CD14-positive monocyte (primary cell): ENCODE measurements around the gene CSF1R. TPM values are rescaled to one million over a fixed set of nuclear protein-coding genes. Genes with fewer than 3 reads are reported as not detected.
A peak's percentile ranks its signal among the peaks of the same experiment; 100 is the strongest.

Source experiments
- DNase-seq, 3 donors: peaks; one replicate each; pipeline ENCODE4 v3.0.0-alpha.2; 2011 to 2022
- H2AFZ ChIP-seq: 2 replicates; pipeline ENCODE4 v1.6.0; 2012; ENCODE audit warnings: mild to moderate bottlenecking, low read depth, low read length, inconsistent platforms; ENCODE audit not compliant: insufficient read depth, poor library complexity, severe bottlenecking
- H3K27ac ChIP-seq, 2 donors: 1 replicate in 1 of 2; 2 replicates in 1 of 2; pipeline ENCODE4 v1.5.1; 2012 to 2013; ENCODE audit warnings: low read length in 2 of 2, control low read depth in 1 of 2, inconsistent platforms in 1 of 2, low read depth in 1 of 2, mild to moderate bottlenecking in 1 of 2
- H3K27me3 ChIP-seq, 2 donors: one replicate each; pipeline versions ENCODE4 v1.6.0 to v1.6.1; 2011 to 2013; ENCODE audit warnings: low read length in 2 of 2; ENCODE audit not compliant: control insufficient read depth in 2 of 2, insufficient read depth in 2 of 2
- H3K36me3 ChIP-seq, 2 donors: replicated peaks in 1 of 2; 1 replicate in 1 of 2; 2 replicates in 1 of 2; pipeline versions ENCODE4 v1.5.1 to v1.6.1; 2012 to 2013; ENCODE audit warnings: low read length in 2 of 2, control low read depth in 1 of 2, inconsistent platforms in 1 of 2, mild to moderate bottlenecking in 1 of 2; ENCODE audit not compliant: insufficient read depth in 2 of 2, control insufficient read depth in 1 of 2
- H3K4me1 ChIP-seq, 2 donors: 1 replicate in 1 of 2; 2 replicates in 1 of 2; pipeline versions ENCODE4 v1.5.1 to v1.6.1; 2012 to 2013; ENCODE audit warnings: low read length in 2 of 2, control low read depth in 1 of 2, inconsistent platforms in 1 of 2, mild to moderate bottlenecking in 1 of 2, moderate library complexity in 1 of 2; ENCODE audit not compliant: insufficient read depth in 2 of 2, control insufficient read depth in 1 of 2
- H3K4me2 ChIP-seq: replicated peaks from 2 replicates; pipeline ENCODE3; 2012; ENCODE audit warnings: low read length, moderate library complexity, mild to moderate bottlenecking; ENCODE audit not compliant: poor library complexity, severe bottlenecking; ENCODE audit errors: extremely low read depth
- H3K4me3 ChIP-seq, 3 experiments: fragments of 200-600 bp in 1 of 3; sonication (generic) in 1 of 3; replicated peaks in 1 of 3; 1 replicate in 2 of 3; 2 replicates in 1 of 3; pipeline ENCODE4 v1.5.1; 2011 to 2013; ENCODE audit warnings: low read length in 3 of 3, mild to moderate bottlenecking in 3 of 3, control low read depth in 2 of 3, low read depth in 2 of 3, inconsistent platforms in 1 of 3, moderate library complexity in 1 of 3
- H3K79me2 ChIP-seq: 2 replicates; pipeline ENCODE4 v1.6.0; 2012; ENCODE audit warnings: mild to moderate bottlenecking, control low read depth, inconsistent platforms, low read length, moderate library complexity; ENCODE audit not compliant: insufficient read depth
- H3K9ac ChIP-seq: 2 replicates; pipeline ENCODE4 v1.6.0; 2017; ENCODE audit warnings: low read length, mild to moderate bottlenecking; ENCODE audit not compliant: insufficient read depth, poor library complexity, severe bottlenecking
- H3K9me3 ChIP-seq, 2 donors: replicated peaks in 1 of 2; 1 replicate in 1 of 2; 2 replicates in 1 of 2; pipeline versions ENCODE4 v1.5.1 to v1.6.1; 2012 to 2013; ENCODE audit warnings: low read length in 2 of 2, control low read depth in 1 of 2; ENCODE audit not compliant: control insufficient read depth in 1 of 2, insufficient read depth in 1 of 2
- H4K20me1 ChIP-seq: 2 replicates; pipeline ENCODE4 v1.6.0; 2012; ENCODE audit warnings: mild to moderate bottlenecking, low read length, control low read depth, moderate library complexity; ENCODE audit not compliant: insufficient read depth
- H3K27ac Mint-ChIP-seq, 7 donors: one replicate each; pipeline ENCODE4 v1.8.0; 2020; ENCODE audit warnings: mild to moderate bottlenecking in 7 of 7, mixed read lengths in 7 of 7, moderate library complexity in 6 of 7, inconsistent platforms in 2 of 7
- H3K27me3 Mint-ChIP-seq, 3 donors: one replicate each; pipeline ENCODE4 v1.8.0; 2021 to 2022; ENCODE audit warnings: low read depth in 3 of 3, mild to moderate bottlenecking in 3 of 3, mixed read lengths in 3 of 3, moderate library complexity in 3 of 3, inconsistent platforms in 1 of 3
- H3K36me3 Mint-ChIP-seq, 2 donors: one replicate each; pipeline ENCODE4 v1.8.0; 2020; ENCODE audit warnings: mixed read lengths in 2 of 2, inconsistent platforms in 1 of 2, mild to moderate bottlenecking in 1 of 2
- H3K4me1 Mint-ChIP-seq: one replicate; pipeline ENCODE4 v1.8.0; 2020; ENCODE audit warnings: mild to moderate bottlenecking, mixed read lengths
- H3K4me3 Mint-ChIP-seq, 2 donors: one replicate each; pipeline ENCODE4 v1.8.0; 2020; ENCODE audit warnings: mild to moderate bottlenecking in 2 of 2, mixed read lengths in 2 of 2, moderate library complexity in 1 of 2
- H3K9me3 Mint-ChIP-seq, 7 donors: one replicate each; pipeline ENCODE4 v1.8.0; 2020 to 2022; ENCODE audit warnings: mixed read lengths in 7 of 7, mild to moderate bottlenecking in 6 of 7, moderate library complexity in 6 of 7, inconsistent platforms in 2 of 7
- CTCF ChIP-seq: fragments of 200-600 bp; IDR thresholded peaks from one replicate; pipeline ENCODE4 v1.8.0; 2022; ENCODE audit warnings: antibody characterized with exemption, mild to moderate bottlenecking
- WGBS: methylation state at CpG from one replicate; pipeline ENCODE4 v1.1.5; 2013; ENCODE audit warnings: missing lambda C conversion rate; ENCODE audit not compliant: insufficient coverage; 5-methylcytosine and 5-hydroxymethylcytosine counted together
- intact Hi-C, 2 donors: fragments of 100-400 bp; cut with micrococcal nuclease; formaldehyde crosslinking; loops; one replicate each; pipeline versions ENCODE4 v1.15.0 to v1.15.1; 2023
- polyA plus RNA-seq, 3 donors: library from polyadenylated mRNA; depleted of rRNA in 1 of 3; unstranded in 2 of 3; stranded (reverse) in 1 of 3; fragments of 300-500 nt in 2 of 3; fragments of >200 nt in 1 of 3; fragmentation: Illumina TruSeq in 2 of 3; gene quantifications; 1 replicate in 2 of 3; 2 replicates in 1 of 3; pipeline ENCODE4 v1.2.3, GENCODE V29; 2012 to 2021

The CSF1R gene
- polyA plus RNA-seq, 3 donors, result 180 to 332 (median 242) TPM

DNA sequence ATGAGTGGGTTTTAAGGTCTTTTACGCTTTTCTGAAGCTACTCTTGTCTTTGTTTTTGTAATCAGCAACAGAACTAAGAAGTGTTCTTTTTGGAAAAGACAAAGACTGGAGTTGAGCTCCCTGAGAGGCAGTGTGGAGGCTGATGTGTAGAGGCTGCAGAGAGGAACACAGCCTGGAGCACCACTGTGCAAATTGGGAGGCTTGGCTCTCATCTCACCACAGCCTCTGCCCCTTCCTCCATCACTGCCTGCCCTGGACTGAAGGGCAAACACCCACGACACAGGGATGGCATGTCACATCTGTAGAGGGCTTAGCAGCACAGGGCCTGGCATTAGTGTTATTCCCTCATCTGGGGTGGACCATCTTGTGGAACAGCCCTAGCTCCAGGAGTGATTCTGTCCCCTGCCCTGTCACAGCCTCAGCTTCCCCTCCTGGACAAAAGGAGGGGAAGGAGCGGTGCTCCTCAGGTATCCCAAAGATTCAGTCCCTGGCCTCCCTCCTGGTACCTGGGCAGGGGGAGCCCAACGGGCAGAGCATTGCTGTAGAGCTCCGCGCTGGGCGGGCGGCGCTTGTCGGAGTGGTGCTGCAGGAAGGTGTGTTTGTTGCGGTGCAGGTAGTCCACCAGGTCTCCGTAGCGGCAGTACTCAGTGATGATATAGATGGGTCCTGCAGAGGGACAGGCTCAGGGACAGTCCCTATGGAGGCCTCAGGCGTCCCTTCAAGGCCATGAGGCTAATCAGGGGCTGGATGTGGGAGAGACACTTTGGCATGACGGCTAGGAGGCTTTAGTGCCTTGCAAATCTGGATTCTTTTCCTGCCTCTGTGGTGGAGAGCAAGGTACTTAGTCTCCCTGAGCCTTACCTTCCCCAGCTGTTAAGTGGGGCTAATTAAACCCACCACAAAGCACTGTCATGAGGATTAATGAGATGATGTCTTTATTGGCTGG, 36.5 kb upstream of the CSF1R start:
- Histone ChIP-seq H3K79me2 (no peaks in the 10 kb centered on the region), H3K4me1 (peaks cover 40 to 44% of the 10 kb centered on the region in 2 donors), H3K9me3 (no peaks in the 10 kb centered on the region), H3K27me3 (no peaks in the 10 kb centered on the region), H3K9ac (peak overlapping the region; percentile 11), H4K20me1 (no peaks in the 10 kb centered on the region), H3K4me2 (peak overlapping the region; percentile 45), H2AFZ (peak overlapping the region; percentile 43), H3K27ac (peak overlapping the region; percentile 86 to 88), H3K36me3 (no peaks in the 10 kb centered on the region), H3K4me3 (peak overlapping the region in 1 of 3 experiments; percentile 29)
- intact Hi-C loops, result loop anchor here (5.0 kb wide), 1 partner anchor 36 kb away; the partner anchor contains the start of gene CSF1R (in 2 of the 2)
- peak; percentile 48 for TF ChIP-seq CTCF
- H3K4me3 Mint-ChIP-seq, result peak overlapping the region in 1 of 2 donors; percentile 26
- peaks cover 0 to 4% (median 2%) of the 10 kb centered on the region in 3 donors for H3K27me3 Mint-ChIP-seq
- 98% methylated on average over 12 of the region's 15 CpGs for WGBS
- H3K4me1 Mint-ChIP-seq, result peaks cover 48% of the 10 kb centered on the region
- H3K36me3 Mint-ChIP-seq, result no peaks in the 10 kb centered on the region
- DNase-seq, result no peak
- H3K27ac Mint-ChIP-seq, result peak overlapping the region; percentile 82 to 95 (median 89)
- H3K9me3 Mint-ChIP-seq, result no peaks in the 10 kb centered on the region

- peak overlapping the region in 1 of 2 donors; percentile 68 for H3K4me3 Mint-ChIP-seq
- H3K4me1 ChIP-seq, result peaks cover 40 to 44% of the 10 kb centered on the region in 2 donors
- H3K9ac ChIP-seq, result no peak overlapping the region
- no peaks in the 10 kb centered on the region for H3K36me3 Mint-ChIP-seq
- H3K27me3 Mint-ChIP-seq, result peaks cover 0 to 4% (median 2%) of the 10 kb centered on the region in 3 donors
- no peaks in the 10 kb centered on the region for H3K27me3 ChIP-seq
- H3K4me3 ChIP-seq, result peak overlapping the region in 1 of 3 experiments; percentile 9
- intact Hi-C loops, result loop anchor here (5.0 kb wide), 1 partner anchor 35 kb away; the partner anchor contains the start of gene CSF1R (in 2 of the 2)
- H3K36me3 ChIP-seq, result no peaks in the 10 kb centered on the region
- peaks cover 48% of the 10 kb centered on the region for H3K4me1 Mint-ChIP-seq
- peak; percentile 60 to 83 (median 75) for DNase-seq
- no peaks in the 10 kb centered on the region for H3K9me3 Mint-ChIP-seq
- H3K27ac ChIP-seq, result peak overlapping the region in 1 of 2 donors; percentile 86
- H3K79me2 ChIP-seq, result no peaks in the 10 kb centered on the region
- peak overlapping the region; percentile 82 to 95 (median 89) for H3K27ac Mint-ChIP-seq
- no peaks in the 10 kb centered on the region for H4K20me1 ChIP-seq
- H3K9me3 ChIP-seq, result no peaks in the 10 kb centered on the region
- H2AFZ ChIP-seq, result peak overlapping the region; percentile 43
- WGBS, result 10% methylated on average over 4 of the region's 5 CpGs
- peak; percentile 74 for TF ChIP-seq CTCF
- peak overlapping the region; percentile 21 for H3K4me2 ChIP-seq
Observed at GRCh38 chr5:150122158-150122510, 35.8 kb upstream of the CSF1R start.
